Measurements from ENCODE around the gene LDLRAD3.

Gene LDLRAD3

GRCh38 chr11:36130401-36130800 is 186.5 kb downstream of the LDLRAD3 start:
- H3K4me3 Mint-ChIP-seq = no peak overlapping the region
- H3K4me1 Mint-ChIP-seq = no peaks in the 10 kb centered on the region
- no peaks in the 10 kb centered on the region for H3K9me3 Mint-ChIP-seq
- no peak overlapping the region for H3K27ac Mint-ChIP-seq
- ATAC-seq = no peak
- no peak for DNase-seq (ENCODE audit: low spot score in 2 of 2)
- H3K36me3 Mint-ChIP-seq = no peaks in the 10 kb centered on the region

- no peaks in the 10 kb centered on the region for H3K36me3 Mint-ChIP-seq
- ATAC-seq (no peak), DNase-seq (ENCODE audit: low spot score in 2 of 2) (no peak)
These were observed 188.0 kb downstream of the LDLRAD3 start for GRCh38 chr11:36131721-36132397.

GRCh38 chr11:36132940-36133339 is 189.1 kb downstream of the LDLRAD3 start:
- H3K9me3 Mint-ChIP-seq = no peaks in the 10 kb centered on the region
- no peak for DNase-seq (ENCODE audit: low spot score in 2 of 2)
- H3K36me3 Mint-ChIP-seq = no peaks in the 10 kb centered on the region
- H3K4me3 Mint-ChIP-seq = no peak overlapping the region
- no peak for ATAC-seq
- H3K4me1 Mint-ChIP-seq = no peaks in the 10 kb centered on the region
- H3K27ac Mint-ChIP-seq = no peak overlapping the region

More at GRCh38 chr11:36131721-36132397, 188.0 kb downstream of the LDLRAD3 start:
- H3K4me3 Mint-ChIP-seq = no peak overlapping the region
- no peaks in the 10 kb centered on the region for H3K4me1 Mint-ChIP-seq
- H3K9me3 Mint-ChIP-seq = no peaks in the 10 kb centered on the region
- H3K27ac Mint-ChIP-seq = no peak overlapping the region

GRCh38 chr11:36135076-36135475 is 191.2 kb downstream of the LDLRAD3 start:
- DNase-seq (ENCODE audit: low spot score in 2 of 2) (no peak), ATAC-seq (no peak)
- no peaks in the 10 kb centered on the region for H3K36me3 Mint-ChIP-seq
- no peak overlapping the region for H3K27ac Mint-ChIP-seq
- no peaks in the 10 kb centered on the region for H3K4me1 Mint-ChIP-seq
- H3K4me3 Mint-ChIP-seq = no peak overlapping the region
- no peaks in the 10 kb centered on the region for H3K9me3 Mint-ChIP-seq

- Mint-ChIP-seq H3K4me3 (no peak overlapping the region), H3K9me3 (no peaks in the 10 kb centered on the region)
- DNase-seq (ENCODE audit: low spot score in 2 of 2) = no peak
These were observed 195.9 kb downstream of the LDLRAD3 start for GRCh38 chr11:36139767-36140166.

GRCh38 chr11:36141196-36141953 is 197.5 kb downstream of the LDLRAD3 start:
- H3K4me3 Mint-ChIP-seq = no peak overlapping the region
- no peaks in the 10 kb centered on the region for H3K9me3 Mint-ChIP-seq
- H3K27ac Mint-ChIP-seq = no peak overlapping the region
- no peak for ATAC-seq
- no peaks in the 10 kb centered on the region for H3K4me1 Mint-ChIP-seq
- H3K36me3 Mint-ChIP-seq = no peaks in the 10 kb centered on the region
- DNase-seq (ENCODE audit: low spot score in 2 of 2) = no peak

More at GRCh38 chr11:36139767-36140166, 195.9 kb downstream of the LDLRAD3 start:
- Mint-ChIP-seq H3K4me1 (no peaks in the 10 kb centered on the region), H3K27ac (no peak overlapping the region), H3K36me3 (no peaks in the 10 kb centered on the region)
- ATAC-seq = no peak

GRCh38 chr11:36141956-36142355 is 198.1 kb downstream of the LDLRAD3 start:
- no peak overlapping the region for H3K4me3 Mint-ChIP-seq
- H3K4me1 Mint-ChIP-seq = no peaks in the 10 kb centered on the region
- no peak overlapping the region for H3K27ac Mint-ChIP-seq
- DNase-seq (ENCODE audit: low spot score in 2 of 2) = no peak
- no peak for ATAC-seq
- no peaks in the 10 kb centered on the region for H3K36me3 Mint-ChIP-seq
- no peaks in the 10 kb centered on the region for H3K9me3 Mint-ChIP-seq

- Mint-ChIP-seq H3K4me1 (no peaks in the 10 kb centered on the region), H3K27ac (no peak overlapping the region), H3K36me3 (no peaks in the 10 kb centered on the region), H3K9me3 (no peaks in the 10 kb centered on the region), H3K4me3 (no peak overlapping the region)
- DNase-seq (ENCODE audit: low spot score in 2 of 2) (no peak), ATAC-seq (no peak)
These were observed 198.6 kb downstream of the LDLRAD3 start for GRCh38 chr11:36142439-36142838.

GRCh38 chr11:36142879-36143278 is 199.0 kb downstream of the LDLRAD3 start:
- DNase-seq (ENCODE audit: low spot score in 2 of 2) (no peak), ATAC-seq (no peak)
- H3K4me3 Mint-ChIP-seq = no peak overlapping the region
- no peaks in the 10 kb centered on the region for H3K4me1 Mint-ChIP-seq
- no peaks in the 10 kb centered on the region for H3K36me3 Mint-ChIP-seq
- H3K27ac Mint-ChIP-seq = no peak overlapping the region
- no peaks in the 10 kb centered on the region for H3K9me3 Mint-ChIP-seq

- no peak for DNase-seq (ENCODE audit: low spot score in 2 of 2)
These were observed 202.6 kb downstream of the LDLRAD3 start for GRCh38 chr11:36146437-36146836.

DNA sequence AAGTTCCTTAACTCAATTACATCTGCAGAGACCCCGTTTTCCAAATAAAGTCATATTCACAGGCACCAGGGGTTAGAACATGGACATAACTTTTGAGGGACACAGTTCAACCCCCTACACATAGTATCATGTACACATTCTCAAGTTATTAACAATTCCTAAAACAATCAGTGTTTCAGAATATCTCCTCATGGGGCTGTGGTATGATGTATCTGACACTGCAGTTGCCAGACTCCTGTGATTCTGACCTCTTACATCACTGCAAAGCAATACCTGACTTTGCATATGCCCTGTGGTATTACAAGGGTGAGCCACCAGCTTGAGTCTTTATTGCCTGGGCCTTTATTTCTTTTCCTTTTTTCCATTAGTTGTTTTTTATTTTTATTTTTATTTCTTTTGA is 203.6 kb downstream of the LDLRAD3 start:
- Mint-ChIP-seq H3K36me3 (no peaks in the 10 kb centered on the region), H3K27ac (no peak overlapping the region), H3K4me1 (peaks cover 7% of the 10 kb centered on the region), H3K9me3 (no peaks in the 10 kb centered on the region), H3K4me3 (no peak overlapping the region)
- ATAC-seq (no peak), DNase-seq (ENCODE audit: low spot score in 2 of 2) (no peak)

More at GRCh38 chr11:36146437-36146836, 202.6 kb downstream of the LDLRAD3 start:
- no peak for ATAC-seq
- Mint-ChIP-seq H3K4me1 (peaks cover 7% of the 10 kb centered on the region), H3K27ac (no peak overlapping the region), H3K4me3 (no peak overlapping the region), H3K36me3 (no peaks in the 10 kb centered on the region), H3K9me3 (no peaks in the 10 kb centered on the region)

GRCh38 chr11:36148701-36149100 is 204.8 kb downstream of the LDLRAD3 start:
- H3K27ac Mint-ChIP-seq = no peak overlapping the region
- ATAC-seq (no peak), DNase-seq (ENCODE audit: low spot score in 2 of 2) (no peak)
- peaks cover 7% of the 10 kb centered on the region for H3K4me1 Mint-ChIP-seq
- H3K4me3 Mint-ChIP-seq = no peak overlapping the region
- no peaks in the 10 kb centered on the region for H3K36me3 Mint-ChIP-seq
- H3K9me3 Mint-ChIP-seq = no peaks in the 10 kb centered on the region

DNA sequence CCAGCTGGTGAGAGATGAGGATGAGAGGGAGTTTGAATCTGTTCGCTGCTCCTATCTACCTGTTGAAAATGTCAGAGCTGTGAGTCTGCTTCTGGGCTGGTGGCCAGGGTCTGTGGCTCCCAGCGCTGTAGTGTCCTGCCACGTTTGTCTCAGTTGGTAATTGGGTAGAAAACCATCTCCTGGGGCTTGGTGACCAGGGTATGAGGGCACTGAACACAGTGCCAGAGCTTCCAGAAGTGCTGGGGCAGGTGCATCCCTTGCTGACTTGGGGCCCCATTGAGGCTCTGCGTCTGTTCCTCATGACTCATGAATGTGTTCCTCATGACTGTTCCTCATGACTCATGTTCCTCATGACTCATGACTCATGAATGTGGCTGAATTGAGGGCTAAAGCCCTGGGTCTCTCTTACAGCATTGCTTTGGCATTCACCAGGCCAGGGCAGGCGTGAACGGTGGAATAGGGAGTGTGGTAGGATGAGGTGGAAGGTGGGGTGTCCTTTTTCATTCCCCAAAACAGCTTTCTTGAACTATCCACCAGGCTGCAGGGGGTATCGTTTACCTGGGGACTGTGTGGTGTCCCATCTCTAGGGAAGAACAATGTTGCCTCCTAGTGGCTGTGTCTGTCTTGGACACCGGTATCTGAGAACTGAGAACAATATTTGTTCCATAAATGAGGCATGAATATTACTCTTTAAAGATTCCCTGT is 205.8 kb downstream of the LDLRAD3 start:
- Mint-ChIP-seq H3K4me1 (peaks cover 7% of the 10 kb centered on the region), H3K36me3 (no peaks in the 10 kb centered on the region), H3K4me3 (no peak overlapping the region), H3K9me3 (no peaks in the 10 kb centered on the region), H3K27ac (no peak overlapping the region)
- DNase-seq (ENCODE audit: low spot score in 2 of 2) (peak; percentile 3 to 50), ATAC-seq (peak; percentile 94)

- H3K9me3 Mint-ChIP-seq = no peaks in the 10 kb centered on the region
- no peak overlapping the region for H3K27ac Mint-ChIP-seq
- DNase-seq (ENCODE audit: low spot score in 2 of 2) (no peak), ATAC-seq (no peak)
- H3K36me3 Mint-ChIP-seq = no peaks in the 10 kb centered on the region
- H3K4me1 Mint-ChIP-seq = peaks cover 7% of the 10 kb centered on the region
- H3K4me3 Mint-ChIP-seq = no peak overlapping the region
These were observed 207.1 kb downstream of the LDLRAD3 start for GRCh38 chr11:36150986-36151385.

- H3K4me3 Mint-ChIP-seq = no peak overlapping the region
These were observed 208.2 kb downstream of the LDLRAD3 start for GRCh38 chr11:36151933-36152580.

More at GRCh38 chr11:36151933-36152580, 208.2 kb downstream of the LDLRAD3 start:
- no peaks in the 10 kb centered on the region for H3K9me3 Mint-ChIP-seq
- H3K36me3 Mint-ChIP-seq = no peaks in the 10 kb centered on the region
- peaks cover 7% of the 10 kb centered on the region for H3K4me1 Mint-ChIP-seq
- ATAC-seq = no peak
- DNase-seq (ENCODE audit: low spot score in 2 of 2) = no peak
- peak overlapping the region; percentile 23 for H3K27ac Mint-ChIP-seq

Measured in stimulated activated effector memory CD8-positive, alpha-beta T cell treated with anti-CD3 and anti-CD28 coated beads, Interleukin-12 subunit alpha, Interleukin-12 subunit beta, amount 100 ng/mL, for 72 hours (primary cell).